ENCODE results near the gene ZNRF1. TPM values are rescaled to one million over a fixed set of nuclear protein-coding genes. Genes with fewer than 3 reads are reported as not detected.

The ZNRF1 gene
- total RNA-seq, 1 donor from 2014 or later: 2.8 TPM

DNA sequence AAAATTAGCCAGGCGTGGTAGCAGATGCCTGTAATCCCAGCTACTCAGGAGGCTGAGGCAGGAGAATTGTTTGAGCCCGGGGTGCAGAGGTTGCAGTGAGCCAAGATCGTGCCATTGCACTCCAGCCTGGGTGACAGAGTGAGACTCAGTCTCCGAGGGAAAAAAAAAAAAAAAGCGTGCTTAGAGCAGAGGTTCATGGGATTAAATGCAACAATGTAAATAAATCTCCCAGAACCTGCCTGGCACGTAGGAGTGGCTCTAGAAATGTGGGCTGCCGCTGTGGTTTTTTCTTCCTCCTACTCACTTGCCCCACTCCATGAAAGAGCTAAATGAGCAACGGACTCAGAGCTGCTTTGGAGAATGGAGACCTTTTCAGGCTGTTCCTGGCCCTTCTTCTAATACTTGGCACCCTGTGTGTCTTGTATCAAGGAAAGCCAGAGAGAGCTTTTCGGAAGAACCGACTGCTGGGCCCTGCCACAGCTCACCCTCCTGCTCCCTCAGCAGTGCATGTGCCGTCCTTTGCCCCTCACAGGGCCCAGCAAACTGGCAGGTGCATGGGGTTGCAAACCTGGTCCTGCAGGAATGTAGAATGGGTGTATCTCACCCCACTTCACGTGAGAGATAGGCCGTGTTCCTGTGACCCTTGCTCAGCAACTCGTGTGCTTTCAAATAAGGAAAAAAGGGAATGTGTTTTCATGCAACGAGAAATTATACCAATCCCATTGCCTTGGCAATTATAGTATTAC is 65.8 kb downstream of the ZNRF1 start:
- DNase-seq (no peak), ATAC-seq (ENCODE audit: low read depth) (no peak)
- ChIA-PET POLR2A (interaction anchor here (0.7 kb wide), 1 partner anchor 41 kb away, joined by 3 read pairs; no protein-coding TSS in a partner anchor), CTCF (no interaction called here)
- Mint-ChIP-seq H3K4me1 (peaks cover 12% of the 10 kb centered on the region), H3K36me3 (ENCODE audit: low read depth) (no peaks in the 10 kb centered on the region), H3K4me3 (no peak overlapping the region), H3K27ac (no peak overlapping the region), H3K27me3 (peaks cover 37% of the 10 kb centered on the region), H3K9me3 (no peaks in the 10 kb centered on the region)
- TF ChIP-seq, protein P1, sequence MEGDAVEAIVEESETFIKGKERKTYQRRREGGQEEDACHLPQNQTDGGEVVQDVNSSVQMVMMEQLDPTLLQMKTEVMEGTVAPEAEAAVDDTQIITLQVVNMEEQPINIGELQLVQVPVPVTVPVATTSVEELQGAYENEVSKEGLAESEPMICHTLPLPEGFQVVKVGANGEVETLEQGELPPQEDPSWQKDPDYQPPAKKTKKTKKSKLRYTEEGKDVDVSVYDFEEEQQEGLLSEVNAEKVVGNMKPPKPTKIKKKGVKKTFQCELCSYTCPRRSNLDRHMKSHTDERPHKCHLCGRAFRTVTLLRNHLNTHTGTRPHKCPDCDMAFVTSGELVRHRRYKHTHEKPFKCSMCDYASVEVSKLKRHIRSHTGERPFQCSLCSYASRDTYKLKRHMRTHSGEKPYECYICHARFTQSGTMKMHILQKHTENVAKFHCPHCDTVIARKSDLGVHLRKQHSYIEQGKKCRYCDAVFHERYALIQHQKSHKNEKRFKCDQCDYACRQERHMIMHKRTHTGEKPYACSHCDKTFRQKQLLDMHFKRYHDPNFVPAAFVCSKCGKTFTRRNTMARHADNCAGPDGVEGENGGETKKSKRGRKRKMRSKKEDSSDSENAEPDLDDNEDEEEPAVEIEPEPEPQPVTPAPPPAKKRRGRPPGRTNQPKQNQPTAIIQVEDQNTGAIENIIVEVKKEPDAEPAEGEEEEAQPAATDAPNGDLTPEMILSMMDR (IDR thresholded peaks at IDR 0.05): no peak
- intact Hi-C loops (cut with micrococcal nuclease): no loop called here

DNA sequence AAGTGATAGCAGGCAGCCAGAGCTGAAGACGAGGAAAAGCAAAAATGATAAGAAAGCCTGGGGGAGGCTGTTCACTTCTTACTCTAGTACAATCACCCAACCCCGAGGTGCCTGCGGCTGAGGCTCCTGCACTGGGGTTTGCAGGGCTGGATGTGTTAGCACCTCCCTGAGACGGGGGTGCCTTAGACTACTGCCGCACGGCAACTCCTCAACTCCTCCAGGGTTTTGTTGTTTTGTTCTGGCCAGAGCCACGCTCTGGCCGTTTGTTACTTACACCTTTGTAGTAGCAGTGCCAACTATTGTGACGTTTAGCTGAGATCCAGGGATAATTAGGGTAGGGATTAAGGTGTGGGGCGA is 66.3 kb downstream of the ZNRF1 start:
- intact Hi-C loops (cut with micrococcal nuclease): no loop called here
- no peak overlapping the region for H3K27ac Mint-ChIP-seq

DNA sequence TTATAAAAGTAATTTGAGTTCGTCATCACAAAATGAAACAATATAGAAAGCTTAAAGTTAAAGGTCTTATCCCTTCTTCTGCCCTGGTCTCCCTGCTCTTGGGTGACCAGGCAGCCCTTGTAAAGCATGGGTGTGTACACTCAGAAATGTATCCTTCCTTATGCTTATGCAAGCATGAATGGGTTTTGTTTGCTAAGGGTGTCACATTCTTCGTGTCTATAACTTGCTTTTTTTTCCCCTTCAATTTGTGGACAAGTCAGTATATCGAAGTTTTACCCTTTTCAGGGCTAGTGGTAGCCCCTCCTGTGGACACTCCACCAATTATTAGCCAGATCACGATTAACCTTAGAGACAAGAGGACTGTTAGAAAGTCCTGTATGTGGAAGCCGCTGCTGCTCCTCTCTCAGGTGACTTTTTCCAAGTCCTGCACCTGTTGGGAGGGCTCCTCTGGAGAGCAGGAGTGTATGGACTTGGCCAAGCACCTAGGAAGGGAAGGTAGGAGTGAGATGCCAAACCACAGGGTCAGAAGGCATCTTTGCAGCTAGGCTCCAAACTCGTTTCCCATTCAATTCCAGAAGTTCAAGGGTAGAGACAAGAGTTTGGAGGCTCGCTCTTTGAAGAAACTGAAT is 66.8 kb downstream of the ZNRF1 start:
- H3K36me3 Mint-ChIP-seq (ENCODE audit: low read depth): no peaks in the 10 kb centered on the region
- ChIA-PET CTCF (no interaction called here), POLR2A (no interaction called here)
- no peak overlapping the region for H3K27ac Mint-ChIP-seq
- intact Hi-C loops (cut with micrococcal nuclease): no loop called here
- no peaks in the 10 kb centered on the region for H3K9me3 Mint-ChIP-seq
- TF ChIP-seq, protein P1 (IDR thresholded peaks at IDR 0.05): no peak
- H3K4me1 Mint-ChIP-seq: peaks cover 12% of the 10 kb centered on the region
- H3K4me3 Mint-ChIP-seq: no peak overlapping the region
- no peak for DNase-seq
- no peak for ATAC-seq (ENCODE audit: low read depth)
- H3K27me3 Mint-ChIP-seq: peaks cover 37% of the 10 kb centered on the region

More for the DNA sequence above, 66.3 kb downstream of the ZNRF1 start:
- Mint-ChIP-seq H3K36me3 (ENCODE audit: low read depth) (no peaks in the 10 kb centered on the region), H3K4me3 (no peak overlapping the region), H3K9me3 (no peaks in the 10 kb centered on the region), H3K4me1 (peaks cover 12% of the 10 kb centered on the region), H3K27me3 (peaks cover 37% of the 10 kb centered on the region)
- ChIA-PET POLR2A (no interaction called here), CTCF (no interaction called here)
- ATAC-seq (ENCODE audit: low read depth) (no peak), DNase-seq (no peak)
- TF ChIP-seq, protein P1 (IDR thresholded peaks at IDR 0.05): no peak

DNA sequence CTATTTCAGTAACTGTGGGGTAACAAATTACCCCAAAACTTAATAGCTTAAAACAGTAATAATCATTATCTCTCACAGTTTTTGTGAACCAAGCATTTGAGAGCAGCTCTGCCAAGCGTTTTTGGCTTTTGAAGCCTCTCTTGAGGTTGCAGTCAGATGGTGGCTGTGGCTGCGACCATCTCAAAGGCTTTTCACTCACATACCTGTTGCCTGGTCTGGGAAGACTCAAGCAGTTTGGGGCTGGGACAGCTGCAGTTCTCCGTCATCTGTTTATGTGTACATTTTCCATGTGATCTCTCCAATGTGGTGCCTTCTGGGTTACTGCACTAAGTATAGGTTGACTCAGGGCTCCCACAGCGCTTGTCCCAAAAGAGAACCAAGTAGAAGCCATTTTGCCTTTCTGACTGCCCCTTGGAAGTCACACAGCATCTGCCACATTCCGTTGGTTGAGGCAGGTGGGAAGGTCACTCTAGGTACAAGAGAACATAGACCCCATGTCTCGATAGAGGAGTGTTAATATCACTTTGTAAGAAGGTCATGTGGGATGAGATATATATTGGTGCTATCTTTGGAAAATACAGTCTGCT is 68.1 kb downstream of the ZNRF1 start:
- TF ChIP-seq, protein P1 (IDR thresholded peaks at IDR 0.05): no peak
- intact Hi-C loops (cut with micrococcal nuclease): no loop called here
- ATAC-seq (ENCODE audit: low read depth): no peak
- DNase-seq: no peak
- Mint-ChIP-seq H3K27ac (no peak overlapping the region), H3K4me1 (peaks cover 12% of the 10 kb centered on the region), H3K36me3 (ENCODE audit: low read depth) (no peaks in the 10 kb centered on the region), H3K4me3 (no peak overlapping the region), H3K9me3 (no peaks in the 10 kb centered on the region), H3K27me3 (peaks cover 29% of the 10 kb centered on the region)
- POLR2A ChIA-PET: no interaction called here
- CTCF ChIA-PET: no interaction called here

All from activated B cell treated with CpG ODN at 0.5 μM for 24 hours (primary cell).